Left colon (tissue), 2 donors: ENCODE results near the gene LRCH1. TPM values are rescaled to one million over a fixed set of nuclear protein-coding genes. Genes with fewer than 3 reads are reported as not detected.
A peak's percentile ranks its signal among the peaks of the same experiment; 100 is the strongest.

Experiments
- ATAC-seq: fragments of 200-7000 bp; cut with Tn5 transposase; one replicate; pipeline ENCODE4 v1.9.1; 2020; ENCODE audit warnings: mild to moderate bottlenecking, moderate library complexity
- DNase-seq, 2 donors: peaks; one replicate each; pipeline ENCODE4 v3.0.0-alpha.2; 2020
- intact Hi-C, 2 donors: fragments of 100-400 bp; cut with DNase I in 1 of 2; cut with micrococcal nuclease in 1 of 2; formaldehyde crosslinking; loops; one replicate each; pipeline versions ENCODE4 v1.11.2 to v1.14.0; 2022; cut with DNase I, micrococcal nuclease
- total RNA-seq, 2 donors: library from RNA; stranded (reverse); fragmentation: NEBNext Ultra II Directional; extraction: Animal tissue kit (Norgen Biotek cat#: 25700); gene quantifications; one replicate each; pipeline ENCODE4 v1.2.1, GENCODE V29; 2021
- donor health status: DM: no; HTN: no; CAD: no.
- donor health status: DM: yes; HTN: yes; CAD: no.

Gene LRCH1
- total RNA-seq, 2 donors from 2014 or later: 13.9 to 17.9 TPM

- intact Hi-C loops: no loop called here
- ATAC-seq: no peak
Measured at GRCh38 chr13:46602531-46602930, 49.6 kb downstream of the LRCH1 start.

GRCh38 chr13:46603165-46603603 lies 50.2 kb downstream of the LRCH1 start:
- intact Hi-C loops: no loop called here
- ATAC-seq: peak; percentile 63
- DNase-seq: no peak

More at GRCh38 chr13:46602531-46602930, 49.6 kb downstream of the LRCH1 start:
- DNase-seq: no peak

GRCh38 chr13:46604226-46604990 lies 51.4 kb downstream of the LRCH1 start:
- intact Hi-C loops: no loop called here
- DNase-seq (no peak), ATAC-seq (no peak)

- ATAC-seq (peak; percentile 51), DNase-seq (no peak)
- intact Hi-C loops: no loop called here
Measured at GRCh38 chr13:46605076-46605824, 52.3 kb downstream of the LRCH1 start.

GRCh38 chr13:46605825-46606554 lies 53.0 kb downstream of the LRCH1 start:
- intact Hi-C loops: no loop called here
- DNase-seq: no peak
- ATAC-seq: no peak

GRCh38 chr13:46606970-46607369 lies 54.0 kb downstream of the LRCH1 start:
- DNase-seq (no peak), ATAC-seq (no peak)
- intact Hi-C loops: no loop called here

- no peak for DNase-seq
- intact Hi-C loops: no loop called here
- peak; percentile 75 for ATAC-seq
Measured at GRCh38 chr13:46607768-46608564, 55.0 kb downstream of the LRCH1 start.

- intact Hi-C loops: no loop called here
- no peak for ATAC-seq
- DNase-seq: no peak
Measured at GRCh38 chr13:46609052-46609451, 56.1 kb downstream of the LRCH1 start.

- no peak for DNase-seq
- intact Hi-C loops: loop anchor here in 1 of 2 donors (10.0 kb wide), 1 partner anchor 55 kb away; the partner anchor contains the start of gene LRCH1
- no peak for ATAC-seq
Measured at GRCh38 chr13:46609726-46610125, 56.8 kb downstream of the LRCH1 start.

- DNase-seq: no peak
Measured at GRCh38 chr13:46612267-46612666, 59.3 kb downstream of the LRCH1 start.

GRCh38 chr13:46613409-46614049 lies 60.6 kb downstream of the LRCH1 start:
- ATAC-seq: no peak
- intact Hi-C loops: loop anchor here in 1 of 2 donors (10.0 kb wide), 1 partner anchor 59 kb away; the partner anchor contains the start of gene LRCH1
- no peak for DNase-seq

More at GRCh38 chr13:46612267-46612666, 59.3 kb downstream of the LRCH1 start:
- intact Hi-C loops: loop anchor here in 1 of 2 donors (10.0 kb wide), 1 partner anchor 57 kb away; the partner anchor contains the start of gene LRCH1
- ATAC-seq: no peak

- intact Hi-C loops: loop anchor here in 1 of 2 donors (10.0 kb wide), 1 partner anchor 60 kb away; the partner anchor contains the start of gene LRCH1
- DNase-seq (no peak), ATAC-seq (no peak)
Measured at GRCh38 chr13:46614582-46614981, 61.6 kb downstream of the LRCH1 start.

GRCh38 chr13:46615888-46616531 lies 63.0 kb downstream of the LRCH1 start:
- no peak for DNase-seq
- peak; percentile 69 for ATAC-seq
- intact Hi-C loops: loop anchor here in 1 of 2 donors (10.0 kb wide), 1 partner anchor 61 kb away; the partner anchor contains the start of gene LRCH1

- ATAC-seq: no peak
- intact Hi-C loops: loop anchor here in 1 of 2 donors (10.0 kb wide), 1 partner anchor 62 kb away; the partner anchor contains the start of gene LRCH1
- no peak for DNase-seq
Measured at GRCh38 chr13:46617229-46617721, 64.3 kb downstream of the LRCH1 start.

GRCh38 chr13:46617885-46618284 lies 64.9 kb downstream of the LRCH1 start:
- DNase-seq: no peak
- no peak for ATAC-seq
- intact Hi-C loops: loop anchor here in 1 of 2 donors (10.0 kb wide), 1 partner anchor 63 kb away; the partner anchor contains the start of gene LRCH1

- ATAC-seq (no peak), DNase-seq (no peak)
- intact Hi-C loops: loop anchor here in 1 of 2 donors (10.0 kb wide), 1 partner anchor 64 kb away; the partner anchor contains the start of gene LRCH1
Measured at GRCh38 chr13:46618694-46619254, 65.8 kb downstream of the LRCH1 start.
